Measurements from ENCODE around the gene NECAP2. TPM values are rescaled to one million over a fixed set of nuclear protein-coding genes. Genes with fewer than 3 reads are reported as not detected.
A peak's percentile ranks its signal among the peaks of the same experiment; 100 is the strongest.

NECAP2 gene
- 45.9 and 48.2 TPM in 2 replicates for total RNA-seq (ENCODE audit: low replicate concordance)
- long read RNA-seq, transcript NECAP2-201 (8 exons, 2,070 nt): major isoform, 124 of 147 reads
- long read RNA-seq, transcript NECAP2-202 (7 exons, 1,929 nt): minor isoform, 5 of 147 reads
- long read RNA-seq, partial matches to known transcripts: 6 of 147 reads
- long read RNA-seq, other reads (novel, unspliced or antisense): 11 of 147 reads

- Mint-ChIP-seq H3K4me3 (peak within 1 kb of the TSS; percentile 94), H3K27me3 (no peaks in the 10 kb centered on the region), H3K36me3 (peaks cover 4% of the 10 kb centered on the region), H3K9me3 (no peaks in the 10 kb centered on the region), H3K27ac (peak within 1 kb of the TSS; percentile 87), H3K4me1 (ENCODE audit: unreplicated experiment) (peaks cover 7% of the 10 kb centered on the region)
- peak; percentile 96 for TF ChIP-seq CTCF (conservative IDR thresholded peaks at IDR 0.05)
- peak; percentile 98 for DNase-seq (ENCODE audit: extremely low spot score, unreplicated experiment)
These were observed at the start of gene NECAP2 for GRCh38 chr1:16440470-16441281. TSS of gene NECAP2 (plus strand) at chr1:16440724. CDS start at chr1:16440762, 38 bp downstream.

GRCh38 chr1:16391411-16391810 is 49.1 kb upstream of the NECAP2 start:
- H3K4me3 Mint-ChIP-seq: no peak overlapping the region
- no peak overlapping the region for H3K27ac Mint-ChIP-seq
- H3K27me3 Mint-ChIP-seq: no peaks in the 10 kb centered on the region
- peaks cover 16% of the 10 kb centered on the region for H3K36me3 Mint-ChIP-seq
- H3K9me3 Mint-ChIP-seq: no peaks in the 10 kb centered on the region
- DNase-seq (ENCODE audit: extremely low spot score, unreplicated experiment): no peak
- peaks cover 40% of the 10 kb centered on the region for H3K4me1 Mint-ChIP-seq (ENCODE audit: unreplicated experiment)
- no peak for TF ChIP-seq CTCF (conservative IDR thresholded peaks at IDR 0.05)

GRCh38 chr1:16392740-16393569 is 47.6 kb upstream of the NECAP2 start:
- H3K4me1 Mint-ChIP-seq (ENCODE audit: unreplicated experiment): peaks cover 28% of the 10 kb centered on the region
- H3K4me3 Mint-ChIP-seq: no peak overlapping the region
- H3K27me3 Mint-ChIP-seq: no peaks in the 10 kb centered on the region
- DNase-seq (ENCODE audit: extremely low spot score, unreplicated experiment): no peak
- H3K36me3 Mint-ChIP-seq: peaks cover 16% of the 10 kb centered on the region
- no peaks in the 10 kb centered on the region for H3K9me3 Mint-ChIP-seq
- H3K27ac Mint-ChIP-seq: no peak overlapping the region
- TF ChIP-seq CTCF (conservative IDR thresholded peaks at IDR 0.05): no peak

- H3K4me3 Mint-ChIP-seq: no peak overlapping the region
- DNase-seq (ENCODE audit: extremely low spot score, unreplicated experiment): no peak
- peaks cover 28% of the 10 kb centered on the region for H3K4me1 Mint-ChIP-seq (ENCODE audit: unreplicated experiment)
- no peaks in the 10 kb centered on the region for H3K27me3 Mint-ChIP-seq
- H3K9me3 Mint-ChIP-seq: no peaks in the 10 kb centered on the region
- no peak overlapping the region for H3K27ac Mint-ChIP-seq
- no peak for TF ChIP-seq CTCF (conservative IDR thresholded peaks at IDR 0.05)
- H3K36me3 Mint-ChIP-seq: peaks cover 16% of the 10 kb centered on the region
These were observed 46.7 kb upstream of the NECAP2 start for GRCh38 chr1:16393570-16394521.

- H3K36me3 Mint-ChIP-seq: peaks cover 16% of the 10 kb centered on the region
- no peaks in the 10 kb centered on the region for H3K27me3 Mint-ChIP-seq
- no peak for DNase-seq (ENCODE audit: extremely low spot score, unreplicated experiment)
- peaks cover 27% of the 10 kb centered on the region for H3K4me1 Mint-ChIP-seq (ENCODE audit: unreplicated experiment)
- no peak overlapping the region for H3K4me3 Mint-ChIP-seq
- TF ChIP-seq CTCF (conservative IDR thresholded peaks at IDR 0.05): no peak
- no peaks in the 10 kb centered on the region for H3K9me3 Mint-ChIP-seq
- H3K27ac Mint-ChIP-seq: no peak overlapping the region
These were observed 45.5 kb upstream of the NECAP2 start for GRCh38 chr1:16394977-16395376.

Data from type B pancreatic cell (in vitro differentiated cells).